Ascending aorta (tissue), 2 donors: ENCODE measurements around the gene EFCC1. TPM values are rescaled to one million over a fixed set of nuclear protein-coding genes. Genes with fewer than 3 reads are reported as not detected.

Source experiments
- DNase-seq, 2 donors: peaks; one replicate each; pipeline ENCODE4 v3.0.0-alpha.2; 2019; ENCODE audit warnings: low spot score in 2 of 2
- H3K27ac ChIP-seq, 2 donors: fragments of 200-600 bp; sonication (generic); one replicate each; pipeline ENCODE4 v1.5.1; 2016 to 2017; ENCODE audit warnings: mild to moderate bottlenecking in 1 of 2
- H3K27me3 ChIP-seq: fragments of 200-600 bp; sonication (generic); one replicate; pipeline ENCODE4 v1.5.1; 2017
- H3K36me3 ChIP-seq, 2 donors: fragments of 200-600 bp; sonication (generic); one replicate each; pipeline ENCODE4 v1.5.1; 2016
- H3K4me1 ChIP-seq, 2 donors: fragments of 200-600 bp; sonication (generic); one replicate each; pipeline ENCODE4 v1.5.1; 2016 to 2017; ENCODE audit warnings: mild to moderate bottlenecking in 1 of 2
- H3K4me3 ChIP-seq, 2 donors: fragments of 200-600 bp; sonication (generic); one replicate each; pipeline ENCODE4 v1.5.1; 2016 to 2017; ENCODE audit warnings: mild to moderate bottlenecking in 1 of 2
- H3K9me3 ChIP-seq, 2 donors: fragments of 200-600 bp; sonication (generic); one replicate each; pipeline ENCODE4 v1.5.1; 2016
- CTCF ChIP-seq, 3 experiments: fragments of 200-600 bp in 2 of 3; fragments of 450-650 bp in 1 of 3; sonication (generic) in 2 of 3; IDR thresholded peaks; one replicate each; pipeline ENCODE4 v1.5.1; 2016 to 2019; ENCODE audit warnings: antibody characterized with exemption in 3 of 3, mild to moderate bottlenecking in 1 of 3, moderate library complexity in 1 of 3
- intact Hi-C: fragments of 100-400 bp; cut with DNase I; formaldehyde crosslinking; loops from one replicate; pipeline ENCODE4 v1.15.1; 2023
- total RNA-seq: library from RNA; depleted of rRNA; stranded (reverse); fragments of >200 nt; gene quantifications from one replicate; pipeline ENCODE4 v1.1.0, GENCODE V29; 2016

Gene EFCC1
- total RNA-seq, 1 donor from 2014 or later, result 3.6 TPM

DNA sequence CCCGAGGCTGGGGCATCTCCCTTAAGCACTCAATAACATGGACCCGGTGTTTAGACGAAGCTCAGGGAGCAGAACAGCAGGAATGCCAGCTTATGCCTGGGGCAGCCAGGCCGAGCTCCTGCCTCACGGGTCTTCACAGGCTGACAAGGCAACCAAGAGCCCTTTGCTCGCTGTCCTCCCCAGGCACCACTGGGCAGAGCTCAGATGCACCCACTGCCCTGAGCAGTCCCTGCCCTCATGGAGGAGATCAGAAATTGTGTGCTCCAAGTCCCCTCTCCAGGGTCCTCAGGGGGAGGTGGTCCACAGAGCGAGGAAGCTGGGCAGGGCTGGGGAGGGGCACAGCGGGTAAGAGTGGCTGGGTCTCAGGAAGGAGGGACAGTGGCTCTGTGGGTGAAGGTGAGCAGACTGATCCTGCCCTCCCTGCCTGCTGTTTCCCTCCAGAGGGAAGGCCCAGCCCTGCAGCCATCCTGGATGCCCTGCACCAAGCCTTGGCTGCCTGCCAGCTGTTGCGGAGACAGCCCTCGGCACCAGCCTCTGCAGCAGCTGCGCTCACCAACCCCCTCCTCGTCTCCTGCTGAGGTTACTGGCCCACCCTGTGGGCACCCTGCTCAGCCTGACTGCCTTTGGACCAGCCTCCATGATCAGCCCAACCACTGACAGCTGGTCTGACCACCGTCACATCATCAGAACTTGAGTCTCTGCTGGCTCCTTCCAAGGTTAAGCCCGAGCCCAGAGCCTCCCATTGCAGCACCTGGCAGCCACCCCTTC, 38.4 kb downstream of the EFCC1 start:
- Histone ChIP-seq H3K36me3 (no peaks in the 10 kb centered on the region), H3K4me3 (no peak overlapping the region), H3K27ac (no peak overlapping the region), H3K9me3 (no peaks in the 10 kb centered on the region), H3K27me3 (no peaks in the 10 kb centered on the region), H3K4me1 (no peaks in the 10 kb centered on the region)
- DNase-seq, result no peak
- intact Hi-C loops, result no loop called here
- no peak for TF ChIP-seq CTCF (IDR thresholded peaks at IDR 0.05)

- Histone ChIP-seq H3K27me3 (no peaks in the 10 kb centered on the region), H3K4me3 (no peak overlapping the region), H3K27ac (no peak overlapping the region), H3K4me1 (no peaks in the 10 kb centered on the region), H3K36me3 (no peaks in the 10 kb centered on the region), H3K9me3 (no peaks in the 10 kb centered on the region)
- intact Hi-C loops, result no loop called here
- no peak for TF ChIP-seq CTCF (IDR thresholded peaks at IDR 0.05)
- no peak for DNase-seq
These were observed 38.9 kb downstream of the EFCC1 start for GRCh38 chr3:129040039-129040336.

DNA sequence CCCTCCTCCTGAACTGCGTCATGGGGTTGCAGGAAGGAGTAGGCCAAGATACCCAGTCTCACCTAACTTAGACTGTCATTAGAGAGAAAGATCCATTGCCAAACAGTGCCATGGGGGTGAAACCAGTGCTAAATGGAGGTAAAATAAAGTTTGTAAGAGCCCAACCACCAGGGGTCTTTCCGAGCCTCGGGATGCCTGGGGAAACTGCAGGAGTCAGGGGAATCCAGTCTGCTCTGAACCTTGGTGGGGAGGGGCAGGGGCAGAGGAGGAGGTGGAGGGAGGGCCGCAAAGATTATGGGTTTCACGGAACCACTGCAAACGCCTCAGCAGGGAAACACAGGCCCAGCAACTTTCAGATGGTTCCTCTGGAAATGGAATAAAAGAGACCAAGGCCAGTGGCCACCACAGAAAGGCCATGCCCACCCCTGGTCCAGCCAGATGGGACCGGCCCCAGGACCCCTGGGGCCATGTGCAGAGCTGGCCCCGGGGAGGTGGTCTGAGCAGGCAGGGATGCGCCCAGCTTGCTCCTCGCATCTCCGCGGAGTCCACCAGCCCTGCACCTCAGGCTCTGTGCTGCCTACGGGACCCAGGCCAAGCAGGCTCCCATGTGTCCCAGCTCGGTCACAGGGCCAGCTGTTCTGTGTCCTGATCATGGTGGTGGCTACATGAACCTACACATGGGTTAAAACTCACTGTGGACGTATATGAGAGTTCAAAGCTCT, 39.6 kb downstream of the EFCC1 start:
- Histone ChIP-seq H3K27ac (no peak overlapping the region), H3K36me3 (no peaks in the 10 kb centered on the region), H3K27me3 (no peaks in the 10 kb centered on the region), H3K4me3 (no peak overlapping the region), H3K4me1 (peaks cover 0 to 2% of the 10 kb centered on the region in 2 donors), H3K9me3 (no peaks in the 10 kb centered on the region)
- no peak for DNase-seq
- intact Hi-C loops, result no loop called here
- no peak for TF ChIP-seq CTCF (IDR thresholded peaks at IDR 0.05)

- peaks cover 5 to 8% of the 10 kb centered on the region in 2 donors for H3K4me1 ChIP-seq
- no peak for DNase-seq
- H3K36me3 ChIP-seq, result no peaks in the 10 kb centered on the region
- H3K4me3 ChIP-seq, result peak overlapping the region; percentile 41 to 56
- no peak overlapping the region for H3K27ac ChIP-seq
- no peak for TF ChIP-seq CTCF (IDR thresholded peaks at IDR 0.05)
- intact Hi-C loops, result no loop called here
- no peaks in the 10 kb centered on the region for H3K9me3 ChIP-seq
- no peaks in the 10 kb centered on the region for H3K27me3 ChIP-seq
These were observed 44.6 kb downstream of the EFCC1 start for GRCh38 chr3:129045675-129046036.

GRCh38 chr3:129046037-129046731, 45.1 kb downstream of the EFCC1 start:
- no peak for DNase-seq
- peak in 1 of 3 experiments; percentile 7 for TF ChIP-seq CTCF (IDR thresholded peaks at IDR 0.05)
- Histone ChIP-seq H3K9me3 (no peaks in the 10 kb centered on the region), H3K4me1 (peaks cover 5 to 8% of the 10 kb centered on the region in 2 donors), H3K27me3 (no peaks in the 10 kb centered on the region), H3K27ac (no peak overlapping the region), H3K4me3 (peak overlapping the region; percentile 41 to 56), H3K36me3 (no peaks in the 10 kb centered on the region)
- intact Hi-C loops, result no loop called here
